Psoas muscle (tissue), 8 donors: ENCODE measurements around the gene OSGIN1. TPM values are rescaled to one million over a fixed set of nuclear protein-coding genes. Genes with fewer than 3 reads are reported as not detected.

Experiments
- ATAC-seq, 4 donors: fragments of 200-7000 bp; cut with Tn5 transposase; one replicate each; pipeline ENCODE4 v1.9.1; 2020; ENCODE audit warnings: moderate library complexity in 3 of 4, mild to moderate bottlenecking in 2 of 4
- DNase-seq, 2 donors: peaks; one replicate each; pipeline ENCODE4 v3.0.0-alpha.2; 2020
- H3K27ac ChIP-seq: fragments of 200-600 bp; one replicate; pipeline ENCODE4 v1.8.0; 2022
- H3K27me3 ChIP-seq, 3 donors: fragments of 200-600 bp in 1 of 3; one replicate each; pipeline versions ENCODE4 v1.6.1 to v1.8.0; 2013 to 2022; ENCODE audit warnings: low read length in 2 of 3, mild to moderate bottlenecking in 2 of 3, moderate library complexity in 1 of 3; ENCODE audit not compliant: insufficient read depth in 3 of 3
- H3K36me3 ChIP-seq, 2 donors: fragments of 200-600 bp in 1 of 2; one replicate each; pipeline versions ENCODE4 v1.6.1 to v1.8.0; 2013 to 2022; ENCODE audit warnings: low read depth in 1 of 2, mild to moderate bottlenecking in 1 of 2, moderate library complexity in 1 of 2; ENCODE audit not compliant: insufficient read depth in 1 of 2
- H3K4me1 ChIP-seq: fragments of 200-600 bp; one replicate; pipeline ENCODE4 v1.8.0; 2022
- H3K4me3 ChIP-seq: fragments of 200-600 bp; one replicate; pipeline ENCODE4 v1.8.0; 2022; ENCODE audit warnings: mild to moderate bottlenecking
- H3K9me3 ChIP-seq: fragments of 200-600 bp; one replicate; pipeline ENCODE4 v1.8.0; 2022
- CTCF ChIP-seq: fragments of 200-600 bp; IDR thresholded peaks from one replicate; pipeline ENCODE4 v1.8.0; 2022; ENCODE audit warnings: antibody characterized with exemption
- WGBS, 3 donors: extraction: QIAGEN DNeasy Blood & Tissue Kit; methylation state at CpG; one replicate each; pipeline versions ENCODE4 v1.1.6 to v1.1.7; 2013; 5-methylcytosine and 5-hydroxymethylcytosine counted together
- intact Hi-C, 2 donors: fragments of 100-400 bp; cut with DNase I; formaldehyde crosslinking; loops; one replicate each; pipeline versions ENCODE4 v1.11.0 to v1.14.2; 2022
- polyA plus RNA-seq, 3 donors: library from polyadenylated mRNA; stranded (reverse); fragments of 200-250 nt; gene quantifications; one replicate each; pipeline ENCODE4 v1.2.3, GENCODE V29; 2013
- total RNA-seq, 4 donors: library from RNA; stranded (reverse); fragmentation: NEBNext Ultra II Directional in 2 of 4; extraction: Animal tissue kit (Norgen Biotek cat#: 25700) in 2 of 4; gene quantifications; one replicate each; pipeline versions ENCODE4 v1.2.1 to v1.2.4, GENCODE V29; 2021 to 2023
- donor health status: healthy with polysubstance abuse.
- donor health status: DM: no; HTN: no; CAD: no; lungs with moderate emphysema.
- donor health status: Bipolar disorder and iron deficiency.
- donor health status: healthy.
- donor health status: DM: yes; HTN: yes; CAD: no.
- donor health status: DM: no; HTN: no; CAD: no.
- donor health status: DM: no; HTN: no; CAD: no.
- donor health status: DM: yes; HTN: yes; CAD: no.

OSGIN1 gene
- total and polyA plus RNA-seq, 7 donors = 10.4 to 39.4 (median 25.1) TPM

GRCh38 chr16:83980794-83981193 lies 27.8 kb downstream of the OSGIN1 start:
- Histone ChIP-seq H3K9me3 (no peaks in the 10 kb centered on the region), H3K4me1 (no peaks in the 10 kb centered on the region), H3K27ac (no peak overlapping the region), H3K4me3 (no peak overlapping the region), H3K27me3 (no peaks in the 10 kb centered on the region), H3K36me3 (no peaks in the 10 kb centered on the region)
- DNase-seq (no peak), ATAC-seq (no peak)
- TF ChIP-seq CTCF = no peak
- intact Hi-C loops = no loop called here
- WGBS, 3 donors = 82 to 92% (median 88%) methylated on average over 2 of the region's 2 CpGs

GRCh38 chr16:83981799-83982198 lies 28.8 kb downstream of the OSGIN1 start:
- ATAC-seq = no peak
- DNase-seq = no peak
- intact Hi-C loops = no loop called here
- Histone ChIP-seq H3K9me3 (no peaks in the 10 kb centered on the region), H3K36me3 (no peaks in the 10 kb centered on the region), H3K27me3 (no peaks in the 10 kb centered on the region), H3K4me3 (no peak overlapping the region), H3K4me1 (no peaks in the 10 kb centered on the region), H3K27ac (no peak overlapping the region)
- TF ChIP-seq CTCF = no peak
- WGBS, 3 donors = 95 to 98% (median 97%) methylated on average over 8 of the region's 8 CpGs

GRCh38 chr16:83983491-83983890 lies 30.5 kb downstream of the OSGIN1 start:
- no peak overlapping the region for H3K4me3 ChIP-seq
- DNase-seq (no peak), ATAC-seq (no peak)
- H3K36me3 ChIP-seq = no peaks in the 10 kb centered on the region
- H3K9me3 ChIP-seq = no peaks in the 10 kb centered on the region
- H3K27me3 ChIP-seq = no peaks in the 10 kb centered on the region
- H3K4me1 ChIP-seq = no peaks in the 10 kb centered on the region
- no peak for TF ChIP-seq CTCF
- H3K27ac ChIP-seq = no peak overlapping the region
- intact Hi-C loops = no loop called here
- 73 to 79% (median 75%) methylated on average over 4 of the region's 4 CpGs for WGBS, 3 donors

- Histone ChIP-seq H3K27me3 (peaks cover 0 to 6% (median 0%) of the 10 kb centered on the region in 3 donors), H3K4me3 (no peak overlapping the region), H3K27ac (no peak overlapping the region), H3K4me1 (peaks cover 6% of the 10 kb centered on the region), H3K36me3 (no peaks in the 10 kb centered on the region), H3K9me3 (no peaks in the 10 kb centered on the region)
- 67 to 76% (median 70%) methylated on average over 8 of the region's 8 CpGs for WGBS, 3 donors
- intact Hi-C loops = no loop called here
- ATAC-seq (no peak), DNase-seq (no peak)
- no peak for TF ChIP-seq CTCF
Measured at GRCh38 chr16:83989300-83989699, 36.3 kb downstream of the OSGIN1 start.

- WGBS, 3 donors = 84 to 91% (median 89%) methylated on average over 11 of the region's 11 CpGs
- no peak overlapping the region for H3K4me3 ChIP-seq
- DNase-seq = no peak
- peaks cover 6% of the 10 kb centered on the region for H3K4me1 ChIP-seq
- intact Hi-C loops = no loop called here
- no peaks in the 10 kb centered on the region for H3K36me3 ChIP-seq
- H3K9me3 ChIP-seq = no peaks in the 10 kb centered on the region
- H3K27ac ChIP-seq = no peak overlapping the region
- no peak for TF ChIP-seq CTCF
- peaks cover 0 to 6% (median 0%) of the 10 kb centered on the region in 3 donors for H3K27me3 ChIP-seq
- no peak for ATAC-seq
Measured at GRCh38 chr16:83990492-83990891, 37.5 kb downstream of the OSGIN1 start.
